ENCODE measurements around the gene SIRPB2.

SIRPB2 gene

DNA sequence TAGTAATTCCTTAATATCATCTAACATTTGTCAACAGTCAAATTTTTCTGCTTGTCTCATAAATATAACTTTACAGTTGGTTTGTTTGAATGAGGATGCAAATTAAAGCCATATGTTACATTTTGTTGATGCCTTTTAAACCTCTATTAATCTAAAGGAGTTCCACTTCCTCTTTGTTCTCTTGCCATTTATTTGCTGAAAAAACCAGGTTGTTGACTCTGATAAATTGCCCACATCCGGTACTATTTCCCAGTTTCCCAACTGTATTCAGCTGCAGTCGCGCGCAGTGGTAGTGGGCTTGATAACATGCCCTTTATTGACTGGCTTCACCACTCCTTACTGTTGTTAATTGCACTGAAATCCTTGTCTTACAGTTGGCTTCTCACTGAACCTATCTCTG is 32.8 kb upstream of the SIRPB2 start:
- Histone ChIP-seq H2AFZ (ENCODE audit: low read length) (no peak overlapping the region), H3K4me2 (ENCODE audit: insufficient read depth, low read length, poor library complexity, severe bottlenecking) (no peak overlapping the region), H2BK12ac (ENCODE audit: low read length) (no peak overlapping the region), H3K4me3 (ENCODE audit: low read length in 2 of 2) (no peak overlapping the region), H2BK15ac (ENCODE audit: low read length) (no peak overlapping the region), H3K9ac (ENCODE audit: low read depth, low read length, poor library complexity) (no peak overlapping the region), H3K14ac (ENCODE audit: low read length) (no peak overlapping the region), H3K9me3 (replicated peaks in 1 of 2; ENCODE audit: control insufficient read depth in 2 of 2, insufficient read depth in 1 of 2, low read depth in 1 of 2, low read length in 2 of 2) (peaks cover 0 to 2% of the 10 kb centered on the region in 2 donors), H3K27ac (replicated peaks; ENCODE audit: low read length) (no peak overlapping the region), H3K36me3 (replicated peaks in 1 of 2; ENCODE audit: control insufficient read depth in 2 of 2, insufficient read depth in 2 of 2, low read length in 2 of 2) (no peaks in the 10 kb centered on the region), H3K4ac (ENCODE audit: low read length) (no peak overlapping the region), H4K8ac (ENCODE audit: low read depth, low read length) (no peak overlapping the region), H2BK120ac (ENCODE audit: low read depth, low read length) (no peak overlapping the region), H3K23ac (ENCODE audit: low read depth, low read length, poor library complexity) (no peak overlapping the region), H3K79me1 (ENCODE audit: low read depth, low read length) (no peaks in the 10 kb centered on the region), H2BK5ac (ENCODE audit: low read length) (no peak overlapping the region), H3K18ac (ENCODE audit: low read length) (no peak overlapping the region), H2AK5ac (ENCODE audit: low read depth, low read length) (no peak overlapping the region), H3K4me1 (ENCODE audit: control insufficient read depth in 2 of 2, insufficient read depth in 1 of 2, low read depth in 1 of 2, low read length in 2 of 2) (no peaks in the 10 kb centered on the region), H3K27me3 (ENCODE audit: control insufficient read depth in 3 of 3, insufficient read depth in 3 of 3, low read depth in 1 of 3, low read length in 3 of 3) (no peaks in the 10 kb centered on the region), H4K91ac (ENCODE audit: low read depth, low read length, poor library complexity) (no peak overlapping the region)
- DNase-seq (ENCODE audit: low spot score): no peak
- no CpG with 5 or more reads among the region's 4 CpGs for WGBS, 2 donors (ENCODE audit: extremely low coverage in 2 of 2, insufficient read length in 2 of 2, insufficient replicate concordance in 1 of 2)

DNA sequence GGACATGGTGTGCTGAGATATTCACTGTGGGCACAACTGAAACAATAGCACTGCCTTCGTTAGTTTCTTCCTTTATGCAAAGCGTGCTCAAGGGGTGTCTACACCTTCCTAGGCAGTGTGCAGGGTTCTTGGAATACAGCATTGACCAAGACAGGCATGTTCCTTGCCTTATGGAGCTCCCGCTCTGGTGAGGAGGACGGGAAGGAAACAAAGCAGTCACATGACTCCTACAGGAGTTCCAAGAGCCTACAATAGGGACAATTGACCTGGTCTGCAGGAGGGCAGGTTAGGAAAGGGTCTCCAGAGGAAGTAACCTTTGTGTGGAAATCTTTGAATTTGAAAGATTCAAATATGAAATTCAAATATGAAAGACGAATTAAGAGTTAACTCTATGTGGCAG is 25.8 kb upstream of the SIRPB2 start:
- no CpG with 5 or more reads among the region's 5 CpGs for WGBS, 2 donors (ENCODE audit: extremely low coverage in 2 of 2, insufficient read length in 2 of 2, insufficient replicate concordance in 1 of 2)
- Histone ChIP-seq H4K8ac (ENCODE audit: low read depth, low read length) (no peak overlapping the region), H2BK120ac (ENCODE audit: low read depth, low read length) (no peak overlapping the region), H3K14ac (ENCODE audit: low read length) (no peak overlapping the region), H3K9ac (ENCODE audit: low read depth, low read length, poor library complexity) (no peak overlapping the region), H3K27me3 (ENCODE audit: control insufficient read depth in 3 of 3, insufficient read depth in 3 of 3, low read depth in 1 of 3, low read length in 3 of 3) (peaks cover 0 to 8% (median 0%) of the 10 kb centered on the region in 3 experiments), H2BK5ac (ENCODE audit: low read length) (no peak overlapping the region), H3K4ac (ENCODE audit: low read length) (no peak overlapping the region), H3K9me3 (replicated peaks in 1 of 2; ENCODE audit: control insufficient read depth in 2 of 2, insufficient read depth in 1 of 2, low read depth in 1 of 2, low read length in 2 of 2) (no peaks in the 10 kb centered on the region), H3K4me1 (ENCODE audit: control insufficient read depth in 2 of 2, insufficient read depth in 1 of 2, low read depth in 1 of 2, low read length in 2 of 2) (peaks cover 0 to 6% of the 10 kb centered on the region in 2 donors), H3K23ac (ENCODE audit: low read depth, low read length, poor library complexity) (no peak overlapping the region), H2AFZ (ENCODE audit: low read length) (no peak overlapping the region), H2BK12ac (ENCODE audit: low read length) (no peak overlapping the region), H3K27ac (replicated peaks; ENCODE audit: low read length) (no peak overlapping the region), H3K4me2 (ENCODE audit: insufficient read depth, low read length, poor library complexity, severe bottlenecking) (no peak overlapping the region), H3K18ac (ENCODE audit: low read length) (no peak overlapping the region), H3K79me1 (ENCODE audit: low read depth, low read length) (no peaks in the 10 kb centered on the region), H4K91ac (ENCODE audit: low read depth, low read length, poor library complexity) (no peak overlapping the region), H3K36me3 (replicated peaks in 1 of 2; ENCODE audit: control insufficient read depth in 2 of 2, insufficient read depth in 2 of 2, low read length in 2 of 2) (no peaks in the 10 kb centered on the region), H2BK15ac (ENCODE audit: low read length) (no peak overlapping the region), H3K4me3 (ENCODE audit: low read length in 2 of 2) (no peak overlapping the region), H2AK5ac (ENCODE audit: low read depth, low read length) (no peak overlapping the region)
- no peak for DNase-seq (ENCODE audit: low spot score)

DNA sequence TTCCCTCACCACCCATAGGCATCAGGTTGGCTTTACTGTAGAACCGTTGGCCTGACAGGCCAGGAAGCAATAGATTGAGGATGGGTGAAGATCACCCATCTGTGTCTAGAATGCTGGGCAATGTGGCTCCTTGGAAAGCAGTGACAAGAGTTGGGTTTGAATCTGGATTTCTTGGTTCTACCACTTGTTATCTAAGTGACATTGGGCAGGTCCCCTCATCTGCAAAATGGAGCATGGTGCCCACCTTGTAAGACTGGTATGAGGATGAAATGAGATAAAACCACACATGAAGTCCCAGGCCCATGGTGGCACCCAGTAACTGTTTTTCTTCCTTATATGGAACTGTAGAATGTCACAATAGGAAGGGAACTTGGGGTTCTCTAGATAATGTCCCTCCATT is 22.6 kb upstream of the SIRPB2 start:
- H3K23ac ChIP-seq (ENCODE audit: low read depth, low read length, poor library complexity): no peak overlapping the region
- no peak overlapping the region for H2BK5ac ChIP-seq (ENCODE audit: low read length)
- no CpG with 5 or more reads among the region's 1 CpG for WGBS, 2 donors (ENCODE audit: extremely low coverage in 2 of 2, insufficient read length in 2 of 2, insufficient replicate concordance in 1 of 2)
- H3K9me3 ChIP-seq (replicated peaks in 1 of 2; ENCODE audit: control insufficient read depth in 2 of 2, insufficient read depth in 1 of 2, low read depth in 1 of 2, low read length in 2 of 2): no peaks in the 10 kb centered on the region
- no peak overlapping the region for H3K9ac ChIP-seq (ENCODE audit: low read depth, low read length, poor library complexity)
- no peak overlapping the region for H3K18ac ChIP-seq (ENCODE audit: low read length)
- no peak overlapping the region for H2BK12ac ChIP-seq (ENCODE audit: low read length)
- no peak for DNase-seq (ENCODE audit: low spot score)
- H2AFZ ChIP-seq (ENCODE audit: low read length): no peak overlapping the region
- peak overlapping the region; percentile 20 for H4K8ac ChIP-seq (ENCODE audit: low read depth, low read length)
- H3K27ac ChIP-seq (replicated peaks; ENCODE audit: low read length): no peak overlapping the region
- no peaks in the 10 kb centered on the region for H3K36me3 ChIP-seq (replicated peaks in 1 of 2; ENCODE audit: control insufficient read depth in 2 of 2, insufficient read depth in 2 of 2, low read length in 2 of 2)
- H2AK5ac ChIP-seq (ENCODE audit: low read depth, low read length): no peak overlapping the region
- no peaks in the 10 kb centered on the region for H3K79me1 ChIP-seq (ENCODE audit: low read depth, low read length)
- no peak overlapping the region for H3K14ac ChIP-seq (ENCODE audit: low read length)
- peaks cover 0 to 15% (median 0%) of the 10 kb centered on the region in 3 experiments for H3K27me3 ChIP-seq (ENCODE audit: control insufficient read depth in 3 of 3, insufficient read depth in 3 of 3, low read depth in 1 of 3, low read length in 3 of 3)
- no peak overlapping the region for H3K4me2 ChIP-seq (ENCODE audit: insufficient read depth, low read length, poor library complexity, severe bottlenecking)
- peaks cover 0 to 6% of the 10 kb centered on the region in 2 donors for H3K4me1 ChIP-seq (ENCODE audit: control insufficient read depth in 2 of 2, insufficient read depth in 1 of 2, low read depth in 1 of 2, low read length in 2 of 2)
- no peak overlapping the region for H3K4me3 ChIP-seq (ENCODE audit: low read length in 2 of 2)
- H2BK15ac ChIP-seq (ENCODE audit: low read length): no peak overlapping the region
- H3K4ac ChIP-seq (ENCODE audit: low read length): no peak overlapping the region
- no peak overlapping the region for H4K91ac ChIP-seq (ENCODE audit: low read depth, low read length, poor library complexity)
- H2BK120ac ChIP-seq (ENCODE audit: low read depth, low read length): no peak overlapping the region

DNA sequence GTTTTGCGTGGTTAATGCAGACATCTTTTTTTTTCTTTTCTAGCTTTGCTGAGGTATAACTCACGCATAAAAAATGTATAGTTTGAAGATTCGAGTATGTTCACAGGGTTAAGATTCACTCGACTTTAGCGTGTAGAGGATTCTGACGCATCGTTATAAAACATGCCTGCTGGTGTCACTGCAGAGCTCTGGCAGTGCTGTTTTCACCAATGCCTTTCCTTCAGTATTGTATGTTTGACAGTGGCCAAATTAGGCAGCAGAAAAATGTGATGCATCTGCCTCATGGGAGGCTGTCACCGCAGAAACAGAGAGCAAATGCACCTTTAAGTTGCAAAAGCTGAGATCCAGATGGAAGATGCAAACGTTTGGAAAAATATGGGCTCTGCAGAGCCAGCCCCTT is 18.0 kb upstream of the SIRPB2 start:
- Histone ChIP-seq H3K27ac (replicated peaks; ENCODE audit: low read length) (no peak overlapping the region), H2AK5ac (ENCODE audit: low read depth, low read length) (no peak overlapping the region), H3K4me1 (ENCODE audit: control insufficient read depth in 2 of 2, insufficient read depth in 1 of 2, low read depth in 1 of 2, low read length in 2 of 2) (no peaks in the 10 kb centered on the region), H3K23ac (ENCODE audit: low read depth, low read length, poor library complexity) (no peak overlapping the region), H3K4me2 (ENCODE audit: insufficient read depth, low read length, poor library complexity, severe bottlenecking) (no peak overlapping the region), H2AFZ (ENCODE audit: low read length) (no peak overlapping the region), H3K4ac (ENCODE audit: low read length) (no peak overlapping the region), H3K79me1 (ENCODE audit: low read depth, low read length) (no peaks in the 10 kb centered on the region), H2BK5ac (ENCODE audit: low read length) (no peak overlapping the region), H2BK15ac (ENCODE audit: low read length) (no peak overlapping the region), H3K36me3 (replicated peaks in 1 of 2; ENCODE audit: control insufficient read depth in 2 of 2, insufficient read depth in 2 of 2, low read length in 2 of 2) (no peaks in the 10 kb centered on the region), H2BK12ac (ENCODE audit: low read length) (no peak overlapping the region), H2BK120ac (ENCODE audit: low read depth, low read length) (no peak overlapping the region), H4K91ac (ENCODE audit: low read depth, low read length, poor library complexity) (no peak overlapping the region), H3K27me3 (ENCODE audit: control insufficient read depth in 3 of 3, insufficient read depth in 3 of 3, low read depth in 1 of 3, low read length in 3 of 3) (peaks cover 0 to 19% (median 0%) of the 10 kb centered on the region in 3 experiments), H3K18ac (ENCODE audit: low read length) (no peak overlapping the region), H3K14ac (ENCODE audit: low read length) (no peak overlapping the region), H3K9ac (ENCODE audit: low read depth, low read length, poor library complexity) (no peak overlapping the region), H3K4me3 (ENCODE audit: low read length in 2 of 2) (no peak overlapping the region), H3K9me3 (replicated peaks in 1 of 2; ENCODE audit: control insufficient read depth in 2 of 2, insufficient read depth in 1 of 2, low read depth in 1 of 2, low read length in 2 of 2) (no peaks in the 10 kb centered on the region), H4K8ac (ENCODE audit: low read depth, low read length) (no peak overlapping the region)
- DNase-seq (ENCODE audit: low spot score): no peak
- no CpG with 5 or more reads among the region's 9 CpGs for WGBS, 2 donors (ENCODE audit: extremely low coverage in 2 of 2, insufficient read length in 2 of 2, insufficient replicate concordance in 1 of 2)
